ENCODE results near the gene PDSS2. TPM values are rescaled to one million over a fixed set of nuclear protein-coding genes. Genes with fewer than 3 reads are reported as not detected.

Gene PDSS2
- total and polyA plus RNA-seq, 10 donors: 4.3 to 16.6 (median 11.7) TPM

- WGBS, 5 donors: 46 to 53% (median 49%) methylated on average over 8 of the region's 8 CpGs
- Histone ChIP-seq H3K9me3 (no peaks in the 10 kb centered on the region), H3K4me3 (no peak overlapping the region), H3K36me3 (no peaks in the 10 kb centered on the region), H3K4me1 (no peaks in the 10 kb centered on the region), H3K27me3 (replicated peaks in 1 of 7) (no peaks in the 10 kb centered on the region), H3K27ac (no peak overlapping the region)
- no peak for DNase-seq
- intact Hi-C loops (cut with DNase I; ENCODE audit: low total_unique reads): no loop called here
- TF ChIP-seq POLR2A (IDR thresholded peaks at IDR 0.05): no peak
- TF ChIP-seq POLR2AphosphoS5 (IDR thresholded peaks at IDR 0.05): no peak
- TF ChIP-seq CTCF (IDR thresholded peaks at IDR 0.05 in 8 of 11, conservative IDR thresholded peaks at IDR 0.05 in 3 of 11): peak in 6 of 11 experiments; percentile 14 to 54 (median 34)
Observed at GRCh38 chr6:107132330-107132954, 326.9 kb downstream of the PDSS2 start.

GRCh38 chr6:107129370-107129925, 329.9 kb downstream of the PDSS2 start:
- no peak for DNase-seq
- no peak for TF ChIP-seq POLR2AphosphoS5 (IDR thresholded peaks at IDR 0.05)
- no peak for TF ChIP-seq CTCF (IDR thresholded peaks at IDR 0.05 in 8 of 11, conservative IDR thresholded peaks at IDR 0.05 in 3 of 11)
- TF ChIP-seq POLR2A (IDR thresholded peaks at IDR 0.05): no peak
- Histone ChIP-seq H3K9me3 (no peaks in the 10 kb centered on the region), H3K4me3 (no peak overlapping the region), H3K36me3 (no peaks in the 10 kb centered on the region), H3K27me3 (replicated peaks in 1 of 7) (no peaks in the 10 kb centered on the region), H3K4me1 (no peaks in the 10 kb centered on the region), H3K27ac (no peak overlapping the region)
- WGBS, 5 donors: 74 to 85% (median 82%) methylated on average over 9 of the region's 9 CpGs
- intact Hi-C loops (cut with DNase I; ENCODE audit: low total_unique reads): no loop called here

- no peaks in the 10 kb centered on the region for H3K36me3 ChIP-seq
- no peak for DNase-seq
- TF ChIP-seq POLR2A (IDR thresholded peaks at IDR 0.05): no peak
- TF ChIP-seq POLR2AphosphoS5 (IDR thresholded peaks at IDR 0.05): no peak
- TF ChIP-seq CTCF (IDR thresholded peaks at IDR 0.05 in 8 of 11, conservative IDR thresholded peaks at IDR 0.05 in 3 of 11): no peak
- H3K27ac ChIP-seq: no peak overlapping the region
- intact Hi-C loops (cut with DNase I; ENCODE audit: low total_unique reads): no loop called here
- no peaks in the 10 kb centered on the region for H3K4me1 ChIP-seq
- 82 to 89% (median 87%) methylated on average over 2 of the region's 2 CpGs for WGBS, 5 donors
- no peak overlapping the region for H3K4me3 ChIP-seq
- H3K27me3 ChIP-seq (replicated peaks in 1 of 7): no peaks in the 10 kb centered on the region
- H3K9me3 ChIP-seq: no peaks in the 10 kb centered on the region
Observed at GRCh38 chr6:107128577-107128976, 330.8 kb downstream of the PDSS2 start.

- WGBS, 5 donors: 81 to 96% (median 91%) methylated on average over 1 of the region's 1 CpG
- Histone ChIP-seq H3K4me1 (no peaks in the 10 kb centered on the region), H3K36me3 (no peaks in the 10 kb centered on the region), H3K27me3 (replicated peaks in 1 of 7) (no peaks in the 10 kb centered on the region), H3K4me3 (no peak overlapping the region), H3K9me3 (no peaks in the 10 kb centered on the region), H3K27ac (no peak overlapping the region)
- intact Hi-C loops (cut with DNase I; ENCODE audit: low total_unique reads): no loop called here
- no peak for DNase-seq
- TF ChIP-seq POLR2A (IDR thresholded peaks at IDR 0.05) (no peak), CTCF (IDR thresholded peaks at IDR 0.05 in 8 of 11, conservative IDR thresholded peaks at IDR 0.05 in 3 of 11) (no peak), POLR2AphosphoS5 (IDR thresholded peaks at IDR 0.05) (no peak)
Observed at GRCh38 chr6:107128175-107128574, 331.2 kb downstream of the PDSS2 start.
